ENCODE data around the gene KRIT1.

Gene KRIT1

GRCh38 chr7:92150450-92151017 lies 95.2 kb downstream of the KRIT1 start:
- no peak for DNase-seq

GRCh38 chr7:92149736-92150239 lies 95.9 kb downstream of the KRIT1 start:
- DNase-seq = no peak

All from CD4-positive, alpha-beta T cell treated with Interferon alpha-2 for 1 hour (primary cell).